Measurements from ENCODE around the gene NUDT3. TPM values are rescaled to one million over a fixed set of nuclear protein-coding genes. Genes with fewer than 3 reads are reported as not detected.

Gene NUDT3
- total RNA-seq, 1 experiment from 2014 or later = 25.2 TPM

DNA sequence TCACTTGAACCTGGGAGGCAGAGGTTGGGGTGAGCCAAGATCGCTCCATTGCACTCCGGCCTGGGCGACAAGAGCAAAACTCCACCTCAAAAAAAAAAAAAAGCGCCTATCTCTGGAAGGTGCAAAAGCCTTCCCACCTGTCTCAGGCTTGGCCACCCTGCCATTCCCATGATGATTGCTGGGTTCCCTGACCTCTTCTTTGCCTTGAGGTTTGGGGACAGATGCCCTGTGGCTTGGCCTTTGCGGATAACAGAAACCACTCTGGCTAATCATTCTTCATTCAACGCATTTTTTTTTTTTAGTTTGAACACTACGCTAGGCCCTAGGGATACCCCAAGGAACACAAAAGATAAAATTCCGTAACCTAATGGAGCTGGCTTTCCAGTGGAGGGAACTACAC is 162.6 kb downstream of the NUDT3 start:
- Histone ChIP-seq H3K36me3 (ENCODE audit: control insufficient read depth in 1 of 2, insufficient read depth in 2 of 2, low read length in 2 of 2) (no peaks in the 10 kb centered on the region), H3K27me3 (ENCODE audit: insufficient read depth, low read length) (no peaks in the 10 kb centered on the region), H3K27ac (ENCODE audit: low read depth, low read length) (peak overlapping the region; percentile 87)

More for the DNA sequence above, 162.6 kb downstream of the NUDT3 start:
- H2AFZ ChIP-seq (ENCODE audit: low read depth, low read length, poor library complexity, severe bottlenecking) = no peak overlapping the region
- H3K9me3 ChIP-seq (ENCODE audit: control insufficient read depth in 1 of 2, insufficient read depth in 1 of 2, low read depth in 1 of 2, low read length in 2 of 2) = no peaks in the 10 kb centered on the region
- TF ChIP-seq POLR2A (IDR thresholded peaks at IDR 0.05; ENCODE audit: borderline replicate concordance, extremely low read depth, insufficient read depth, insufficient read length) (no peak), RAD21 (IDR thresholded peaks at IDR 0.05; ENCODE audit: low read depth) (no peak), ELF1 (IDR thresholded peaks at IDR 0.05; ENCODE audit: borderline replicate concordance, low read depth) (no peak), JUND (IDR thresholded peaks at IDR 0.05) (no peak), ZFX (IDR thresholded peaks at IDR 0.05) (no peak), TCF7L2 (IDR thresholded peaks at IDR 0.05; ENCODE audit: borderline replicate concordance, extremely low read depth, insufficient read depth, insufficient read length) (no peak), SIN3A (IDR thresholded peaks at IDR 0.05; ENCODE audit: low read depth) (no peak), POLR2AphosphoS5 (IDR thresholded peaks at IDR 0.05; ENCODE audit: low read depth, low read length) (no peak), SP1 (IDR thresholded peaks at IDR 0.05; ENCODE audit: low read depth) (no peak), EZH2phosphoT487 (IDR thresholded peaks at IDR 0.05; ENCODE audit: borderline replicate concordance) (no peak), EZH2 (IDR thresholded peaks at IDR 0.05) (no peak), FOSL1 (IDR thresholded peaks at IDR 0.05; ENCODE audit: low read depth) (no peak), ZNF274 (IDR thresholded peaks at IDR 0.05; ENCODE audit: low read depth, low read length) (no peak), EGR1 (IDR thresholded peaks at IDR 0.05; ENCODE audit: low read depth) (no peak)
- TF ChIP-seq, protein P1, sequence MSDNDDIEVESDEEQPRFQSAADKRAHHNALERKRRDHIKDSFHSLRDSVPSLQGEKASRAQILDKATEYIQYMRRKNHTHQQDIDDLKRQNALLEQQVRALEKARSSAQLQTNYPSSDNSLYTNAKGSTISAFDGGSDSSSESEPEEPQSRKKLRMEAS (IDR thresholded peaks at IDR 0.05) = no peak
- TF ChIP-seq, protein P2, sequence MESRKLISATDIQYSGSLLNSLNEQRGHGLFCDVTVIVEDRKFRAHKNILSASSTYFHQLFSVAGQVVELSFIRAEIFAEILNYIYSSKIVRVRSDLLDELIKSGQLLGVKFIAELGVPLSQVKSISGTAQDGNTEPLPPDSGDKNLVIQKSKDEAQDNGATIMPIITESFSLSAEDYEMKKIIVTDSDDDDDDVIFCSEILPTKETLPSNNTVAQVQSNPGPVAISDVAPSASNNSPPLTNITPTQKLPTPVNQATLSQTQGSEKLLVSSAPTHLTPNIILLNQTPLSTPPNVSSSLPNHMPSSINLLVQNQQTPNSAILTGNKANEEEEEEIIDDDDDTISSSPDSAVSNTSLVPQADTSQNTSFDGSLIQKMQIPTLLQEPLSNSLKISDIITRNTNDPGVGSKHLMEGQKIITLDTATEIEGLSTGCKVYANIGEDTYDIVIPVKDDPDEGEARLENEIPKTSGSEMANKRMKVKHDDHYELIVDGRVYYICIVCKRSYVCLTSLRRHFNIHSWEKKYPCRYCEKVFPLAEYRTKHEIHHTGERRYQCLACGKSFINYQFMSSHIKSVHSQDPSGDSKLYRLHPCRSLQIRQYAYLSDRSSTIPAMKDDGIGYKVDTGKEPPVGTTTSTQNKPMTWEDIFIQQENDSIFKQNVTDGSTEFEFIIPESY (IDR thresholded peaks at IDR 0.05; ENCODE audit: extremely low read depth, insufficient replicate concordance, low read length) = no peak
- TF ChIP-seq, protein P3, sequence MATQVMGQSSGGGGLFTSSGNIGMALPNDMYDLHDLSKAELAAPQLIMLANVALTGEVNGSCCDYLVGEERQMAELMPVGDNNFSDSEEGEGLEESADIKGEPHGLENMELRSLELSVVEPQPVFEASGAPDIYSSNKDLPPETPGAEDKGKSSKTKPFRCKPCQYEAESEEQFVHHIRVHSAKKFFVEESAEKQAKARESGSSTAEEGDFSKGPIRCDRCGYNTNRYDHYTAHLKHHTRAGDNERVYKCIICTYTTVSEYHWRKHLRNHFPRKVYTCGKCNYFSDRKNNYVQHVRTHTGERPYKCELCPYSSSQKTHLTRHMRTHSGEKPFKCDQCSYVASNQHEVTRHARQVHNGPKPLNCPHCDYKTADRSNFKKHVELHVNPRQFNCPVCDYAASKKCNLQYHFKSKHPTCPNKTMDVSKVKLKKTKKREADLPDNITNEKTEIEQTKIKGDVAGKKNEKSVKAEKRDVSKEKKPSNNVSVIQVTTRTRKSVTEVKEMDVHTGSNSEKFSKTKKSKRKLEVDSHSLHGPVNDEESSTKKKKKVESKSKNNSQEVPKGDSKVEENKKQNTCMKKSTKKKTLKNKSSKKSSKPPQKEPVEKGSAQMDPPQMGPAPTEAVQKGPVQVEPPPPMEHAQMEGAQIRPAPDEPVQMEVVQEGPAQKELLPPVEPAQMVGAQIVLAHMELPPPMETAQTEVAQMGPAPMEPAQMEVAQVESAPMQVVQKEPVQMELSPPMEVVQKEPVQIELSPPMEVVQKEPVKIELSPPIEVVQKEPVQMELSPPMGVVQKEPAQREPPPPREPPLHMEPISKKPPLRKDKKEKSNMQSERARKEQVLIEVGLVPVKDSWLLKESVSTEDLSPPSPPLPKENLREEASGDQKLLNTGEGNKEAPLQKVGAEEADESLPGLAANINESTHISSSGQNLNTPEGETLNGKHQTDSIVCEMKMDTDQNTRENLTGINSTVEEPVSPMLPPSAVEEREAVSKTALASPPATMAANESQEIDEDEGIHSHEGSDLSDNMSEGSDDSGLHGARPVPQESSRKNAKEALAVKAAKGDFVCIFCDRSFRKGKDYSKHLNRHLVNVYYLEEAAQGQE (IDR thresholded peaks at IDR 0.05; ENCODE audit: low read depth) = no peak
- TF ChIP-seq, protein P4, sequence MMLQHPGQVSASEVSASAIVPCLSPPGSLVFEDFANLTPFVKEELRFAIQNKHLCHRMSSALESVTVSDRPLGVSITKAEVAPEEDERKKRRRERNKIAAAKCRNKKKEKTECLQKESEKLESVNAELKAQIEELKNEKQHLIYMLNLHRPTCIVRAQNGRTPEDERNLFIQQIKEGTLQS (IDR thresholded peaks at IDR 0.05) = no peak
- H3K4me2 ChIP-seq (ENCODE audit: low read length) = peak overlapping the region; percentile 96
- ChIA-PET CTCF (no interaction called here), RAD21 (ENCODE audit: low non-redundant PET in 1 of 2, low total read pairs in 2 of 2, uncharacterized antibody in 2 of 2, unreplicated experiment in 2 of 2) (no interaction called here), POLR2A (interaction anchor here (0.9 to 2.9 kb wide), 4 partner anchors 10 to 27 kb away, joined by 3 to 13 read pairs (median 9); partner anchors contain the start of gene SMIM29)
- ATAC-seq = no peak
- intact Hi-C loops (cut with micrococcal nuclease) = no loop called here
- H3K9me2 ChIP-seq (ENCODE audit: insufficient read depth) = no peaks in the 10 kb centered on the region
- peak overlapping the region; percentile 61; the same call in 1 of the 2 replicates for H3K9ac ChIP-seq (ENCODE audit: low read length)
- H3K4me1 ChIP-seq (ENCODE audit: control insufficient read depth in 1 of 2, insufficient read depth in 2 of 2, low read length in 2 of 2) = peaks cover 61 to 100% of the 10 kb centered on the region in 2 experiments
- no peak for DNase-seq (ENCODE audit: low read depth, low spot score)
- BruUV-seq (replicated peaks) = TSS peak; percentile 95
- H3K79me2 ChIP-seq (ENCODE audit: insufficient read depth, low read length) = no peaks in the 10 kb centered on the region
- no peak overlapping the region for H3K4me3 ChIP-seq (replicated peaks in 1 of 2; ENCODE audit: low read depth in 1 of 2, low read length in 2 of 2)
- no peaks in the 10 kb centered on the region for H4K20me1 ChIP-seq (ENCODE audit: insufficient read depth)

Measured in HCT116 (cell line).